ENCODE results near the gene GMIP. TPM values are rescaled to one million over a fixed set of nuclear protein-coding genes. Genes with fewer than 3 reads are reported as not detected.

Gene GMIP
- total RNA-seq, 5 donors from 2014 or later (not counting 1 experiment from before 2014, with no cell fraction given): 99.5 to 148 (median 133) TPM

DNA sequence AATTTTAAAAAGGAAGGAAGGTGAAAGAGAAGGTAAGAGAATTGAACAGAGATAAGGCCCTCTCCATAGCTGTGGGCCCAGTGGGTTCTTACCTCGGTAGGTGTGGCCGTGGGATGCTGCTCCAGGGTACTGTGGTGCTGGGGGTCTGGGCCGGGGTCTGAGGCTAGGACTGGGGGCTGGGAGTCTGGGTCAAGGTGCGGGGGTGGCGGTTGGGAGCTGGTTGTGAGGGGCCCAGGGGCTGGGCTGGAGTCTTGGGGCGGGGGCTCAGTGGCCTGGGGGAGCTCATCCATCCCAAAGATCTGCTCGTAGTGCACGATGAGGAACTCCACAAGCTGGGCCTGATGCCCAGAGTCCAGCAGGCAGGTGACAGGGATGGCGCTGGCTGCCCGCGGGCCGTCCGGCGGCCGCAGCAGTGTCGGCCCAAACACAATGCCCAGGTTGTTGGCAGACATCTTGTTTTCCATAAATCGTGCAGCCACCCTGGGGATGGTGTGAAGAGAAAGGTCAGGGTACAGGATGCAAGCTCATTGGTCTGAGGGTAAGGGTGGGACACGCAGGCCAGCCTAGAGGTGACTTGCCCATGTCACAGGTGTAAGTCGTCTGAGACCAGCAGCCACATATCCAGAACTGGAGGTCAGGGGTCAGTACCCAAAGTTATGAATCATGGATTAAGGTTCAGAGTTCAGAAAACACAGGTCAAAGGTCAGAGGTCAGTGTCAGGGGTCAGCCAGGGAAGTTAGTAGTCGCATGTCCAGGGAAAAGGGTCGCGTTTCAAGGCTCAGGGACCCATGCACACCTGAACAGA, 9.5 kb downstream of the GMIP start:
- peaks cover 0 to 12% of the 10 kb centered on the region in 2 experiments for H3K4me1 ChIP-seq (ENCODE audit: control insufficient read depth in 1 of 2, extremely low read depth in 1 of 2, insufficient read depth in 2 of 2, low read length in 2 of 2)
- Mint-ChIP-seq H3K27ac (peak overlapping the region; percentile 36 to 68), H3K4me3 (no peak overlapping the region), H3K4me1 (peaks cover 19 to 22% (median 21%) of the 10 kb centered on the region in 3 donors), H3K27me3 (no peaks in the 10 kb centered on the region), H3K36me3 (peaks cover 40% of the 10 kb centered on the region), H3K9me3 (no peaks in the 10 kb centered on the region)
- 94% methylated on average over 19 of the region's 22 CpGs for WGBS (ENCODE audit: insufficient coverage)
- H3K36me3 ChIP-seq (ENCODE audit: control insufficient read depth in 2 of 2, extremely low read depth in 1 of 2, insufficient read depth in 1 of 2, low read length in 1 of 2): peaks cover 35 to 68% of the 10 kb centered on the region in 2 donors
- no peaks in the 10 kb centered on the region for H3K27me3 ChIP-seq (replicated peaks in 1 of 2; ENCODE audit: control insufficient read depth in 2 of 2, extremely low read depth in 1 of 2, insufficient read depth in 2 of 2, low read length in 1 of 2)
- ATAC-seq (replicated peaks in 1 of 4) (no peak), DNase-seq (no peak)
- H3K4me3 ChIP-seq (ENCODE audit: control insufficient read depth in 1 of 2, extremely low read depth in 1 of 2, low read length in 1 of 2): no peak overlapping the region
- no peak overlapping the region for H3K27ac ChIP-seq (ENCODE audit: low read length)
- CTCF ChIA-PET: no interaction called here
- POLR2A ChIA-PET: interaction anchor here in 1 of 2 donors (0.6 kb wide), 1 partner anchor 18 kb away, joined by 6 read pairs; no protein-coding TSS in a partner anchor
- no peaks in the 10 kb centered on the region for H3K9me3 ChIP-seq

- Histone ChIP-seq H3K4me3 (ENCODE audit: control insufficient read depth in 1 of 2, extremely low read depth in 1 of 2, low read length in 1 of 2) (no peak overlapping the region), H3K27ac (ENCODE audit: low read length) (no peak overlapping the region), H3K36me3 (ENCODE audit: control insufficient read depth in 2 of 2, extremely low read depth in 1 of 2, insufficient read depth in 1 of 2, low read length in 1 of 2) (peaks cover 35 to 59% of the 10 kb centered on the region in 2 donors), H3K27me3 (replicated peaks in 1 of 2; ENCODE audit: control insufficient read depth in 2 of 2, extremely low read depth in 1 of 2, insufficient read depth in 2 of 2, low read length in 1 of 2) (no peaks in the 10 kb centered on the region), H3K4me1 (ENCODE audit: control insufficient read depth in 1 of 2, extremely low read depth in 1 of 2, insufficient read depth in 2 of 2, low read length in 2 of 2) (peaks cover 0 to 20% of the 10 kb centered on the region in 2 experiments), H3K9me3 (no peaks in the 10 kb centered on the region)
- Mint-ChIP-seq H3K27ac (no peak overlapping the region), H3K4me3 (no peak overlapping the region), H3K27me3 (no peaks in the 10 kb centered on the region), H3K36me3 (peaks cover 37% of the 10 kb centered on the region), H3K9me3 (no peaks in the 10 kb centered on the region), H3K4me1 (peaks cover 19 to 23% (median 23%) of the 10 kb centered on the region in 3 donors)
- DNase-seq (no peak), ATAC-seq (replicated peaks in 1 of 4) (no peak)
- WGBS (ENCODE audit: insufficient coverage): 84% methylated on average over 5 of the region's 5 CpGs
- CTCF ChIA-PET: no interaction called here
- POLR2A ChIA-PET: no interaction called here
Observed at GRCh38 chr19:19632661-19633060, 10.8 kb downstream of the GMIP start.

DNA sequence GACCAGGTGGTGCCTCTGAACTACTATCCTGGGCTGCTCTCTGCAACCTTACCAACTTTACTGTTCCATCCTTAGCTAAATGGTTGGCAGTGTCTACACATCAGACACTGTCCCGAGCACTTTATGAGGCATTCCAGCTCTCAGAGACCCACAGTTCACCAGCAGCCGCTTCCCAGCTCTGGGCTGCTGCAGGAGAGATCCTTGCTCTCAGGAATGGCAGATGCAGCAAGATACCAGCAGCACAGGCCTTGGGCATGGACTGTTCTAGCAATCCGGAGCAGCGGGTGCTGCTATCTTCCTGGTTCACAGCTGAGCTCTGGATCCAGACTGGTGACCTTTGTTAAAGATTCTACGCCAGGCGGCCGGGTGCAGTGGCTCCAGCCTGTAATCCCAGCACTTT, 12.1 kb downstream of the GMIP start:
- Histone ChIP-seq H3K27ac (ENCODE audit: low read length) (no peak overlapping the region), H3K4me3 (ENCODE audit: control insufficient read depth in 1 of 2, extremely low read depth in 1 of 2, low read length in 1 of 2) (no peak overlapping the region), H3K4me1 (ENCODE audit: control insufficient read depth in 1 of 2, extremely low read depth in 1 of 2, insufficient read depth in 2 of 2, low read length in 2 of 2) (peaks cover 7 to 31% of the 10 kb centered on the region in 2 experiments), H3K36me3 (ENCODE audit: control insufficient read depth in 2 of 2, extremely low read depth in 1 of 2, insufficient read depth in 1 of 2, low read length in 1 of 2) (peaks cover 27 to 48% of the 10 kb centered on the region in 2 donors), H3K9me3 (no peaks in the 10 kb centered on the region), H3K27me3 (replicated peaks in 1 of 2; ENCODE audit: control insufficient read depth in 2 of 2, extremely low read depth in 1 of 2, insufficient read depth in 2 of 2, low read length in 1 of 2) (no peaks in the 10 kb centered on the region)
- WGBS (ENCODE audit: insufficient coverage): over 99% methylated on average over 7 of the region's 7 CpGs
- ATAC-seq (replicated peaks in 1 of 4) (no peak), DNase-seq (no peak)
- H3K27me3 Mint-ChIP-seq: no peaks in the 10 kb centered on the region
- peaks cover 29 to 36% (median 36%) of the 10 kb centered on the region in 3 donors for H3K4me1 Mint-ChIP-seq
- CTCF ChIA-PET: no interaction called here
- no peaks in the 10 kb centered on the region for H3K9me3 Mint-ChIP-seq
- peaks cover 39% of the 10 kb centered on the region for H3K36me3 Mint-ChIP-seq
- H3K4me3 Mint-ChIP-seq: no peak overlapping the region
- H3K27ac Mint-ChIP-seq: peak overlapping the region in 1 of 2 donors; percentile 23
- POLR2A ChIA-PET: no interaction called here

DNA sequence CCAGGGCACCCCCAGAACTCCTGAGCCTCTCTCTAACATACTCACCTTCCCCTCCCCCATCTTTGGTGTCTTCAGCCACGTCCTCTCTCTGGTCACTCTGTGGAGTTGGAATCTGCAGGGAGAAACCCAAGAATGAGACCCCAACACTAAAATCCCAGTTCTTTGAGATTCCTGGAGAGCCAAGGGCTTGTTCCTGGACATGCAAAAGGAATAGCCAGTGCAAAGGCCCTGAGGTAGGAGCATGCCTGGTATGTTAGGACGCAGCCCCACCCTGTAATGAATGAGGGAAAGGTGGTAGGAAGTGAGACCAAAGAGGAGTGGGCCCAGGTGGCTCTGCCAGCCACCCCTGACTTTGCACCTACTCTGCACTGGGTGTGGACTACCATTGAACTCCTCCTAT, 13.0 kb downstream of the GMIP start:
- no CpG with 5 or more reads among the region's 2 CpGs for WGBS (ENCODE audit: insufficient coverage)
- Histone ChIP-seq H3K36me3 (ENCODE audit: control insufficient read depth in 2 of 2, extremely low read depth in 1 of 2, insufficient read depth in 1 of 2, low read length in 1 of 2) (peaks cover 23 to 42% of the 10 kb centered on the region in 2 donors), H3K27ac (ENCODE audit: low read length) (no peak overlapping the region), H3K4me1 (ENCODE audit: control insufficient read depth in 1 of 2, extremely low read depth in 1 of 2, insufficient read depth in 2 of 2, low read length in 2 of 2) (peaks cover 7 to 38% of the 10 kb centered on the region in 2 experiments), H3K27me3 (replicated peaks in 1 of 2; ENCODE audit: control insufficient read depth in 2 of 2, extremely low read depth in 1 of 2, insufficient read depth in 2 of 2, low read length in 1 of 2) (no peaks in the 10 kb centered on the region), H3K9me3 (no peaks in the 10 kb centered on the region), H3K4me3 (ENCODE audit: control insufficient read depth in 1 of 2, extremely low read depth in 1 of 2, low read length in 1 of 2) (no peak overlapping the region)
- ChIA-PET POLR2A (no interaction called here), CTCF (no interaction called here)
- H3K9me3 Mint-ChIP-seq: no peaks in the 10 kb centered on the region
- H3K27ac Mint-ChIP-seq: peak overlapping the region in 1 of 2 donors; percentile 52
- peaks cover 31 to 42% (median 38%) of the 10 kb centered on the region in 3 donors for H3K4me1 Mint-ChIP-seq
- DNase-seq (no peak), ATAC-seq (replicated peaks in 1 of 4) (no peak)
- H3K4me3 Mint-ChIP-seq: peak overlapping the region in 1 of 3 donors; percentile 36
- H3K36me3 Mint-ChIP-seq: peaks cover 39% of the 10 kb centered on the region
- no peaks in the 10 kb centered on the region for H3K27me3 Mint-ChIP-seq

GRCh38 chr19:19630062-19630414, 13.4 kb downstream of the GMIP start:
- no peak for DNase-seq

GRCh38 chr19:19628501-19629134, 14.8 kb downstream of the GMIP start:
- peak overlapping the region; percentile 73 to 97 (median 76) for H3K4me3 Mint-ChIP-seq
- Histone ChIP-seq H3K36me3 (ENCODE audit: control insufficient read depth in 2 of 2, extremely low read depth in 1 of 2, insufficient read depth in 1 of 2, low read length in 1 of 2) (peaks cover 5 to 29% of the 10 kb centered on the region in 2 donors), H3K27ac (ENCODE audit: low read length) (peak overlapping the region; percentile 76), H3K4me1 (ENCODE audit: control insufficient read depth in 1 of 2, extremely low read depth in 1 of 2, insufficient read depth in 2 of 2, low read length in 2 of 2) (peaks cover 7 to 36% of the 10 kb centered on the region in 2 experiments), H3K4me3 (ENCODE audit: control insufficient read depth in 1 of 2, extremely low read depth in 1 of 2, low read length in 1 of 2) (peak overlapping the region in 1 of 2 donors; percentile 83), H3K9me3 (no peaks in the 10 kb centered on the region), H3K27me3 (replicated peaks in 1 of 2; ENCODE audit: control insufficient read depth in 2 of 2, extremely low read depth in 1 of 2, insufficient read depth in 2 of 2, low read length in 1 of 2) (no peaks in the 10 kb centered on the region)
- DNase-seq (peak in 25 of 35 experiments; percentile 12 to 56 (median 31)), ATAC-seq (replicated peaks in 1 of 4) (peak; percentile 11 to 30 (median 26))
- peaks cover 31 to 37% (median 33%) of the 10 kb centered on the region in 3 donors for H3K4me1 Mint-ChIP-seq
- H3K9me3 Mint-ChIP-seq: no peaks in the 10 kb centered on the region
- no peaks in the 10 kb centered on the region for H3K27me3 Mint-ChIP-seq
- WGBS (ENCODE audit: insufficient coverage): 14% methylated on average over 31 of the region's 51 CpGs
- ChIA-PET CTCF (interaction anchor here (0.6 to 1.0 kb wide), 4 partner anchors 14 to 1584 kb away, joined by 3 to 8 read pairs (median 4); no protein-coding TSS in a partner anchor), POLR2A (no interaction called here)
- H3K36me3 Mint-ChIP-seq: peaks cover 33% of the 10 kb centered on the region
- peak overlapping the region; percentile 80 to 89 for H3K27ac Mint-ChIP-seq

More at GRCh38 chr19:19630062-19630414, 13.4 kb downstream of the GMIP start:
- H3K36me3 ChIP-seq (ENCODE audit: control insufficient read depth in 2 of 2, extremely low read depth in 1 of 2, insufficient read depth in 1 of 2, low read length in 1 of 2): peaks cover 19 to 39% of the 10 kb centered on the region in 2 donors
- Mint-ChIP-seq H3K27me3 (no peaks in the 10 kb centered on the region), H3K36me3 (peaks cover 35% of the 10 kb centered on the region), H3K4me3 (peak overlapping the region in 1 of 3 donors; percentile 36), H3K27ac (peak overlapping the region in 1 of 2 donors; percentile 52), H3K4me1 (peaks cover 28 to 42% (median 40%) of the 10 kb centered on the region in 3 donors), H3K9me3 (no peaks in the 10 kb centered on the region)
- ATAC-seq (replicated peaks in 1 of 4): no peak
- peaks cover 7 to 37% of the 10 kb centered on the region in 2 experiments for H3K4me1 ChIP-seq (ENCODE audit: control insufficient read depth in 1 of 2, extremely low read depth in 1 of 2, insufficient read depth in 2 of 2, low read length in 2 of 2)
- no peak overlapping the region for H3K27ac ChIP-seq (ENCODE audit: low read length)
- no peaks in the 10 kb centered on the region for H3K9me3 ChIP-seq
- H3K4me3 ChIP-seq (ENCODE audit: control insufficient read depth in 1 of 2, extremely low read depth in 1 of 2, low read length in 1 of 2): no peak overlapping the region
- 91% methylated on average over 10 of the region's 11 CpGs for WGBS (ENCODE audit: insufficient coverage)
- ChIA-PET POLR2A (no interaction called here), CTCF (no interaction called here)
- H3K27me3 ChIP-seq (replicated peaks in 1 of 2; ENCODE audit: control insufficient read depth in 2 of 2, extremely low read depth in 1 of 2, insufficient read depth in 2 of 2, low read length in 1 of 2): no peaks in the 10 kb centered on the region
